HG02938 (cell line): ENCODE measurements around the gene PLK5.
"Not testable (repeated sequence)": the region's sequence is repeated elsewhere in the genome, so short reads cannot be mapped to it uniquely, and the experiment has no call there.

Experiments used
- ATAC-seq: cut with Tn5 transposase; IDR thresholded peaks from one replicate; pipeline ENCODE4 v1.9.1; 2021; ENCODE audit warnings: mild to moderate bottlenecking, moderate library complexity; ENCODE audit not compliant: unreplicated experiment

Gene PLK5

DNA sequence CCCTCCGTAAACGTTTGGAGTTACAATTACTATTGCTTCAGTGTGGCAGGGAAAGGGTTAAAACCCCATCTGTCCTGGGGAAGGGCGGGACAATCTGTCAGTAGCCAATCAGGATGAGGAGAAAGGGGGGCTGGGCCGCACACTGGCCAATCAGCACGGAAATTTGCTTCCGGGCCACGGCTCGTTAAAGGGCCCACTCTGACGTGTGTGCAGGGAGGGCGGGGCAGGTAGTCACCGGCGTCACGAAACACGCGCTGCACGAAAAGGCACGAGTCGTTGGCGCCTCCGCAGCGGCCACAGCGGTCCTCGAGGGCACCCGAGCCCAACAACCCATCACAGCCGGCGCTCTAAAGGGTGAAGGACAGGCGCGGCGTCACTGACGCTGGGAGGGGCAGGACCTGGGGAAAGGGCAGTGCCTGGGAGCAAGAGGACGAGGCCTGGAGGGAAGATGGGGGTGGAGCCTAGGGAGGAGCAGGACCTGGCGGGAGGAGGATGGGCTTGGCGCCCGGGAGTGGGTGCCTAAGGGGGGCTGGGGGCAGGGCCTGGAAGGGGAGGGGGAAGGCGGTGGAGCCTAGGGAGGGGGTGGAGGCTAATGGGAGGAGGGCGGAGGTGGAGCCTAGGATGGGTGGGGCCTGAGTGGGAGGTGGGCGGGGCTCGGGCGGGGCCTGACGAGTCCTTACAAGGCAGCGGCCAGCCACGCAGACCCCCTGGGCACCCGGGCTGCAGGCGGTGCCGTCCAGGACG lies 15.9 kb upstream of the PLK5 start:
- ATAC-seq: peak; percentile 51

DNA sequence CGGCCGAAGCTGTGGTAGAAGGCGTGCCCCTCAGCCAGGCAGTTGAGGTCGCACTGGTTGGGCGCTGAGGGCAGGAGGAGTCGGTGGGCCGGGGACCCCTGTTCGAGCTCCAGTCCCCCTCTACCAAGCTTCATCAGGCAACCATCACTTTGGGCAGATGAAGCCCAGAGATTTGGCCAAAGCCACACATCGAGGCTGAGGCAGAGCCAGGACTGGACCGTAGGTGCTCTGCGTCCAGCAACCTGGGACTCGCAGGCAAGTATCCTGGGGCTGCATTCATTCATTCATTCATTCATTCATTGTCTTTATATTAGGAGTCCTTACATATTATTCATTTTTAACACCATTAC lies 15.4 kb upstream of the PLK5 start:
- ATAC-seq: no peak

DNA sequence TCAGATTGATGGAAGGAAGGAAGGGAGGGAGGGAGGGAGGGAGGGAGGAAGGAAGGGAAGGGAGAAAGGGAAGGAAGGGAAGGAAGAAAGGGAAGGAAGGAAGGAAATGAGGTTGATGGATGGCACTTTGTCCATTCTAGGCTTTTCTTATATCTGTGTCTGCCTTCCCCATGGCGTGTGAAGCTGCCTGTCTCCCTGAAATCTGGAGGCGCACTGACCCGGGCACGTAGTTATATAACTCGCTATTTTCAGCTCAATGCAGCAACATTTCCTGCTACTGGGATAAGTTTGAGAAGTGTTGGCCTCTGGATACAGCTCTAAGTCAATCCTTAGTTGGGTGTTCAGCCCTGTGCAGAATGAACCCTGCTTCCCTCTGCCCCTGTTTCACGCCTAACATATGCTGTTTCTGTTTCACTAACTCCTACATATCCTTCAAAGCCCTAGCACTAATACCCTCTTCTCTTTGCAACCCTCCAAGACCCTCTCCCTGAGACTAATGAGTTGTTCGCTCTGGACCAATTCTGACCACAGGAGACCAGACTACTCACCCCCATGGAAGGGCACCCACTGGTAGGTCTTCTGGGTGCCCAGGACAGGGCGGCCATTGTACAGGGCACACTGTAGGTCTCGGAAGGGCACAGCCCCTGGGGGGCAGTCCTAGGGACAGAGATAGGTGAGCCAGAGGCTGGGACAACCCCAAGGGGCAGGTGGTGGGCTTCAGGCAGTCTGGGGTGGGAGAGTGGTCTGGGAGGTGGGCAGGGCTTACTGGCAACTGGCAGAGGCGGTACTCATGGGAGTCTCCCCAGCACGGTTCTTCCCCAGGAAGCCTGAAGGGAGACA lies 14.1 kb upstream of the PLK5 start:
- no peak for ATAC-seq

DNA sequence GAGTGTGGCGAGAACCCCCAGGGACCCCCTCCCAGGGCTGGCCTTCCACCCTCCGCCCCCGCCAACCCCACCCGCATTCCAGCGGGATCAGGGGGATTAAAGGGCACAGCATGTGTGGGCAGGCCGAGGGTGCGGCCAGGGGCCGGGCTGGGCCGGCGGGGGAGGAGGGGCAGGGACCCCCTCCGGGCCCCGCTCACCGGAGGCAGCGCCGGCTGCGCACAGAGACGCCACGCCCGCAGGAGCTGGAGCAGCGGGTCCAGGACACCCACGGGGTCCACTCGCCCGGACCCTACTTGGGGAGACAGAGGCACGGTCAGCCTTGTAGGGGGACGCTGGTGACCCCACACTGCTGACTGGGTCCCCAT lies 13.5 kb upstream of the PLK5 start:
- no peak for ATAC-seq

DNA sequence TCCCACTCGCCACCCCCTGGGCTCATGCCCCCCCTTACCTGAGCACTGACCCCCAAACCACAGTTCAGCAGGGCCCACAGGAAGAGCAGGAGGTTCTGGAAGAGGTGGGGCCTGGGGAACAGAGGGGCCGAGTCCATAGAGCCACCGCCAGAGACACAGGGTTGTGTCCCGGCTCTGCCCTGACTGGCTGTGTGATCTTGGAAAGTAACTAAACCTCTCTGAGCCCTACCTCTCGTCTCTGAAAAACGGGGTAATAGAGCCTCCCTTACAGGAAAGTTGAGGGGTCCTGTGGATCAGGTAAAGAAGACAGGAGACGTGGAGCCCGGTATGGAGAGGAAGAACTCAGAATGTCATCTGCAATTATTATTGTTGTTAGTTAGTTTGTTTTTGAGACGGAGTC lies 13.1 kb upstream of the PLK5 start:
- ATAC-seq: no peak

DNA sequence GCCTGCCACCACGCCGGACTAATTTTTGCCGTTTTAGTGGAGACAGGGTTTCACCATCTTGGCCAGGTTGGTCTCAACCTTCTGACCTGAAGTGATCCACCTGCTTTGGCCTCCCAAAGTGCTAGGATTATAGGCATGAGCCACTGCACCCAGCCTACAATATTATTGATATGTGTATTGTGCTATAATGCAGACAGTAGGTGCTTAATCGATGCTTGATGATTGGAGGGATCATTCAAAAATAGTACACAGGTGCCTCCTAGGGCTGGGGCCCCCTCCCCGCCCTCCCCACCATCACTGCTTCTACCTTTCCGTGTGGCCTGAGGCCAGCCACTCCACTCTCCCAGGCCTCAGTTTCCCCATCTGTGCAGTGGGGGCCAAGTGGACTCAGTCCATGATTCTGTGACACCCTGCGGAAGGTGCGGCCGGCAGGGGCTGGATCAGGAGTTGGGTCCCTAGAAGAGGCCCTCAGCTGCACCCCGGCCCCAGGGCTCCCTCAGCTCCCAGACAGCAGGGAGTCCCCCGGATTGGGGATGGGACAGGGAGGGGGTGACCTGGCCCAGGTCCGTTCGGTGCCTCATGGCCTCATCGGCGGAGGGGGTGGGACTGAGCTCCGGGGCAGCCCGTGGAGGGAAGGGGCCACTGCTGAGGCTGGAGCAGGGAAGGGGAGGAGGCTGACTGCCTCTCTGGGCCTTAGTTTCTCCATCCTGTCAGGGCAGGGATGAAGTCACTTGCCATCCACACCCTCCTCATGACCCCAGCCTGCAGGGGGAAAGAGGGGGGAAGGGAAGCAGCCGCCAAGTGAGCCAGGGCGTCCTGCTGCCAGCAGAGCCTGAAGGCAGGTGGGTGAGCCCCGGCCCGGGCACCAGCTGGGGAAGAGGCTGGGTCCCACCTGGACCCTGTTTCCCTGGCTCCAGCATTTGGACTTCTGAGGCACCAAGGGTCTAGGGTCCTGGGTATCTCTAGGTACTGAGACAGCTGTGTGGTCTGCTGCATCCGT lies 12.3 kb upstream of the PLK5 start:
- no peak for ATAC-seq

DNA sequence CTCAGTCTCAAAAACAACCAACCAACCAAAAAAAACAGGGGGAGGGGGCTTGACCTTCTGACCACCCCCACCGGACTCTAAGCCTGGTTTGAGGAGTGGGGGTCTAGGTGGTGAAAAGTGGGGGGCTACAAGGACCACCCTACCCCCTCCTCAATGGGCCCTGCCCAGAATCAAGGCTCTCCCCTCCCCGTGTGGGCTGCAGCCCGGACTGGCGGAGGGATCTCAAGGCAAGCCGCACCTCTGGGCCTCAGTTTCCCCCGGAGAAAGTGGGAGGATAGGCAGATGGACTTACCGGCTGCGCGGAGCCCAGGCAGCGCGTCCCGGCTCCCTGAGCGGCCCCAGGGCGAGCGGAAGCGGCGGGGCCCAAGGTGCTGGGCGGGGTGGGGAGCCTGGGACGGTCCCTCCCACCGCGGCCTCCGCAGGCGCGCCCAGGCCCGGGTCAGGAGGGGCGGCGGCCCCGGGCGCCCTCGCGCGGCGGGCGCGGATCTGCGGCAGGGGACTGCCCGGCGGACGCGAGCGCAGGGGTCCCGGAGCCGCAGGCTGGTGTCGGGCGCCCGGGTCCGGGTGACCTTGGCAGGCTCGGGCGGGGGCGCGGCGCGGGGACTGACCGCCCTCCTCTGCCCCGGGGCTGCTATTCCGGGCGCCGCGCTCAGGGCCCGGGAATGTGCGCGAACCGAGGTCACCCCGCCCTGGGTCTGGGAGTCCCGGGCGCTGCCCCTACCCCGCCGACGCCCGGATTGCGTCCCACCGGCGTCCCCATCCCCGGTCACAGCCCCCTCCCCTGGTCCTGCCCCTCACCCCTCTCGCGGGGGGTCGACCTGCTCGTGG lies 11.0 kb upstream of the PLK5 start, which contains the start of gene ADAMTSL5:
ADAMTSL5 (minus strand) TSS at position 349 of the 828 bp plus-strand sequence. CDS start 2,076 bp downstream, outside the sequence.
- ATAC-seq: no peak

DNA sequence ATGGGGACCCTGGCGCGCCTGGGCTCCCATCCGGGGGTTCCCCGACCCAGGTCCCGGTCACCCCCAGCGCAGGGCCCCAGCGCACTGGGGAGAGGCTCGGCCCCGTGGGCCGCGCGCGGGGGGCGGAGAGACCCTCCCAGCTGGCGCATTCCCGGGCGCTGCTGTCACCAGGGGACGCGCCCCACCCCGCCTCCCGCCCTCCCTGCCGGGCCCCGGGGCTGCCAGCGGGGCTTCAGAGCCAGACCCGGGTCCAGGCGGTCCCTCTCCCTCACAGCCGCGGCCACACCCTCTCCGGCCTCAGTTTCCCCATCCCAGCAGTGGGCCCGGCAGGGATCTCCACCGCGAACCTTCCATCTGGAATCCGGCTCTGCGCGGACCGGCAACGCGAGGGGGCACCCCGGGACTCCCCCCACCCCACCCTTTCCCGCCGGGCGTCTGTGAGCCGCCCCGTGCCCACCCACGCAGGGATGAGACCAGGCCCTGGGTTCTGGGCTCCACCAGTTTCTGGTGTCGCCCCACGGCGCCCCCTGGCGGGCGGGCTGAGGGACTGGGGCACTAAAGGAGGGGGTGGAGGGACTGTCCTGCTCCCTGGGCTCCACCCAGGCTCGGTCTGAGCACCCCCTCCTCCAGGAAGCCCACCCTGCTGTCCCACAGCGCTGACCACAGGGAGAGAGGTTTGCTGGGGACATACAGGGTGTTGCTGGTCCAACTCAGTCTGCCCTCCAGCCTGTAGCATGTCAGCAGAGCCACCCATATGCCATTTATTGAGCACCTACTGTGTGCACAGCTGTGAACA lies 10.2 kb upstream of the PLK5 start:
- ATAC-seq: no peak

DNA sequence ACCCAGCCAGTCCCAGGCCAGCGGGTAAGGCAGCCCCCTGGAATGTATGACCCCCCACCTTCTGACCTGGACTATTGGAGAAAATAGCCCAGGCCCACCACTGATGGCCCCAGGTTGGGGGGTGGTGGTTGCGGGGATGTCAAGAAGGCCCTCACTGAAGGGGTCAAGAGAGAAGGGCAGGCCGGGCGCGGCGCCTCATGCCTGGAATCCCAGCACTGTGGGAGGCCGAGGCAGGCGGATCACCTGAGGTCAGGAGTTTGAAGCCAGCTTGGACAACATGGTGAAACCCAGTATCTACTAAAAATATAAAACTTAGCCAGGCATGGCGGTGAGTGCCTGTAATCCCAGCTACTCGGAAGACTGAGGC lies 9.6 kb upstream of the PLK5 start:
- no peak for ATAC-seq

DNA sequence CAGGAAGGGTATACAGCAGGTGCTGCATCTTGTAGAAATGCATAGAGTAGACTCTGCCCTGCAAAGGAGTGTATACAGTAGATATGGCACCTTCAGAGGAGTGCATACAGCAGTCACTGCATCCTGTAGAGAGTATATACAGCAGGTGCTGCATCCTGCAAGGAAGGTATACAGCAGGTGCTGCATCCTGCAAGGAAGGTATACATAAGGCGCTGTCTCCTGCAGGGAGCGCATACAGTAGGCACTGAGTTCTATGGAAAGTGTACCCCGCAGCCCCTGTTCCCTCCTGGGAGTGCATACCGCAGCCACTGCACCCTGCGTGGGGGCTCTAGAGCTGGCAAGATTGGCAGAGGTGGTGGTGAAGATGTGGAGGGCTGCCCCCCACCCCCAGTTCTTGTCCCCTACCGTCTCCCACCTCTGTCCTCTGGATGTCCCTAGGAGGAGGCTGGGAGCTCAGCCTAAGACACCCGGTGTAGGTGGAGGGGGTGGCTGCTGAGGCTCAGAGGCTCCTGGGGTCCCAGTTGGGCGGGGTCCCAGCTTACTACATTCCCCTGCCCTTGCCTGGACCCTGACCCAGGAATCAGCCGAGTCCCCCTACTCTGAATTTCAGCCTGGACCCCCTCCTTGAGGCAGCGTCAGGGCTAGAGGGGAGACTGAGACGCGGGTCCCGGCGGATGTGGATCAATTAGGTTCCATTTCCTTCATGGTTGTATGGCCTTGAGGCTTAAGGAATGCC lies 8.7 kb upstream of the PLK5 start:
- ATAC-seq: no peak

DNA sequence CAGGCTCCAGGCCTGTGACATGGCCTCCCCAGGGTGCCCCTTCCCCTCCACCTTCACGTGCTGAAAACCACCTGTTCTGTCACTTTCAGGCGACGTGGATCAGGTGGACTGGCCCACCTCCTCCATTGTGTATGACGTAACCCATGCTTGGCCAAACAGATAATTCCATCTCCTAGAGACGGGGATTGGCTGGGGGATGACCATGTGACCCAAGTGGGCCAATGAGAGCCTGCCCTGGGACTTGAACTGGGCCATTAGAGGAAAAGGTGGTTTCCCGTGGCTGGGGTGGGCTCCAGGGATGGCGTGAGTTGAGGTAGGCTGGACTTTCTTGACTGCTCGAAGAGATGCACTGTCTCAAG lies 7.5 kb upstream of the PLK5 start:
- ATAC-seq: no peak

DNA sequence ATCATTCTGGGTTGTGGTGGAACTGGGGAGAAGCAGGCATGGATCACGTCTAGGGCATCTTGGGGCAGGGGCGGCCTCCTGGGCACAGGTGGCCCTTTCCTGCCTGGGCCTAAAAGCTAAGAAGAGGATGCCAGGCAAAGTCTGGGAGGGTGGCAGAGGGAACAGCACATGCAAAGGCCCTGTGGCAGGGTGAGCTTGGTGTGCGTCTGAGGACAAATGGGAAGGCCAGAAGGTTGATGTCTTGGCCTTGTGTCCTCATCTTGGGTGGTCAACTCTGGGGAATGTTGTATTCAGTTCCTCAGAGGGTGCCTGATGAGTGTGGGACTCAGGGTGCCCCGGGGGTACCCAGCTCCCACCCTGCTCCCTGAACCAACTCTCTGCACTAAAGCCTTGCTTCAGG lies 5.4 kb upstream of the PLK5 start:
- no peak for ATAC-seq

DNA sequence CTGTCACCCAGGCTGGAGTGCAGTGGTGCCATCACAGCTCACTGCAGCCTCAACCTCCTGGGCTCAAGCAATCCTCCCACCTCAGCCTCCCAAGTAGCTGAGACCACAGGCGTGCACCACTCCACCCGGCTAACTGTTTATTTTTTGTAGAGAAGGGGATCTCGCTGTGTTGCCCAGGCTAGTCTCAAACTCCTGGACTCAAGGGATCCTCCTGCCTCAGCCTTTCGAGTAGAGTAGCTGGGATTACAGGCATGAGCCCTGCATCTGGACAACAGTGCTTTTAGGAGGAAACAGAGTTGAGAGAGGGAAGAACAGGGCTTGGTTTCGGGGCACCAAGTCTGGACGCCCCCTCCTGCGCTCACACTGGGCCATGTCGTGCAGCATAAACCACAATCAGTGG lies 4.1 kb upstream of the PLK5 start:
- not testable (repeated sequence) for ATAC-seq

DNA sequence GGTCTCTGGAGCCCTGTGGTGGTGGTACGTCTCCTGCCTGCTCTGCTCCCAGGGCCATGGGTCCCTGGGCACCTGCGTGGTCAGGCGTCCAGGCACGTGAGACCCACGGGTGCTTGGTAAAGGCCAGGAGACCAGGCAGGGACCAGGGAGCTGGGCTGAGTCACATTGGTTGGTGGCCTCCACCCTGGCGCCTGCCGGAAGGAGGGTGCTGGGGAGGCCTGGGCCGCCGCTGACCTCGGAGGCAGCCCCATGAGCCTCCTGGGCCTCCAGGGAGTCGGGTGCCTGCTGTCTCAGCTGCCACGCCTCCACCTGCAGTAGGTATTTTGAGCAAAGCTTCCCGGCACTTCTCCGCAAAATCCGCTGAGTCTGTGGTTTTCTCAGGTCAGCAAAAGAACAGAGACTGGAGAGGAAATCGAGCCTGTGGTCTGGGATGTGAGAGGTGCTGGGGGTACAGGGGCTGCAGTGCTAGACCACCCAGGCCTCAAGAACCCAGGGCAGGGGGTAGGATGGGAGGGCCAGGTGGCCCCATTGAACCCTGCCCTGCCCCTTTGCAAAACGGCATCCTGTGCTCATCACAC lies 3.6 kb upstream of the PLK5 start:
- no peak for ATAC-seq

DNA sequence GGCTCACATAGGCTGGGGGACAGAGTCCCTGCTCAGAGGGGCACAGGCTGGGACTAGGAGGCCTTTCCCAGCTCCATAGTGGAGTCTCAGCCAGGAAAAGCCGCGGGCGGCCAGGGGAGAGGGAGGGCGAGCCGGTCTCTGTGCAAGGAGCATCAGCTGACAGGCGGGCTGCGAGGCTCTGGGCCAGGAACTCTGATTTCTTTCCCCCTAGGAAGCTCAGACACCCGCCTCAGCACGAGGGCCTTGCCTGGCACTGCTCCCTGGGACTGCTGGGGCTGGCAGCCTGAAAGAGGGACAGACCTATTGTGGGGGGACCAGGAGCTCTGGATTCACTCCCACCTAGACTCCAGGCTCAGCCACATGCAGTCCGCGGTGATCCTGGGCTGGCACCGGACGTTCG lies 2.2 kb upstream of the PLK5 start:
- ATAC-seq: no peak

DNA sequence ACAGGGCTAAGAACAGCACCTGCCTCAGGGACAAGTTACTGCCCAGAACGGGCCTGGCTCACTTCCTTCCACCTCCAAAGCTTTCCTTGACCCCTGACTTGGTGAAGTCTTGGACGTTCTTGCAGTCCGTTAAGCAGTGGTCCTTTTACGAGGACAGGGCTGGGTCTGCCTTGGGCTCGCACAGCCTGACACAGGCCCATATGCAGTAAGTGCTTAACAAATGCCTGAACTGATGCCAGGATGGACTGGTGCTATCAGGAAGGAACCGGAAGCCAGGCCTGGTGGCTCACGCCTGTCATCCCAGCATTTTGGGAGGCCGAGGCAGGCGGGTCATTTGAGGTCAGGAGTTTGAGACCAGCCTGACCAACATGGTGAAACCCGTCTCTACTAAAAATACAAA lies 1.8 kb upstream of the PLK5 start:
- no peak for ATAC-seq

DNA sequence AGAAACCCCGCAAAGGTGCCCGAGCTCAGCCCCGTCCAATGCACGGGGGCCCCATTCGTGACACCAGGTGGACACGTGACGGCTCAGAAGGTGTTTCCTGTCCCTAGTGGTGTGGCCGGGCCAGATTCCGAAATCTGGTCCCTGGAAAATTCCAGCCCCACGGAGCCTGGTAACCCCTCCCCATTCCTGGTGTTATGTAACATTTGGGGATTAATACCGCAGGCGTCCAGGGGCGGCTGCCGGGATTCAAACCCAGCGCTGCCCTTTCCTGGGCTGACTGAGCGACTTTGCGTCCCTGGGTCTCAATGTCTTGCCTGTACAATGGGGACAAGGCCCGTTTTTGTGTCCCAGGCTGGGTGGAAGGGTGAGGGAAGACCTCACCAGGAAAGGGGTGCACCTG lies 1.0 kb upstream of the PLK5 start:
- no peak for ATAC-seq

DNA sequence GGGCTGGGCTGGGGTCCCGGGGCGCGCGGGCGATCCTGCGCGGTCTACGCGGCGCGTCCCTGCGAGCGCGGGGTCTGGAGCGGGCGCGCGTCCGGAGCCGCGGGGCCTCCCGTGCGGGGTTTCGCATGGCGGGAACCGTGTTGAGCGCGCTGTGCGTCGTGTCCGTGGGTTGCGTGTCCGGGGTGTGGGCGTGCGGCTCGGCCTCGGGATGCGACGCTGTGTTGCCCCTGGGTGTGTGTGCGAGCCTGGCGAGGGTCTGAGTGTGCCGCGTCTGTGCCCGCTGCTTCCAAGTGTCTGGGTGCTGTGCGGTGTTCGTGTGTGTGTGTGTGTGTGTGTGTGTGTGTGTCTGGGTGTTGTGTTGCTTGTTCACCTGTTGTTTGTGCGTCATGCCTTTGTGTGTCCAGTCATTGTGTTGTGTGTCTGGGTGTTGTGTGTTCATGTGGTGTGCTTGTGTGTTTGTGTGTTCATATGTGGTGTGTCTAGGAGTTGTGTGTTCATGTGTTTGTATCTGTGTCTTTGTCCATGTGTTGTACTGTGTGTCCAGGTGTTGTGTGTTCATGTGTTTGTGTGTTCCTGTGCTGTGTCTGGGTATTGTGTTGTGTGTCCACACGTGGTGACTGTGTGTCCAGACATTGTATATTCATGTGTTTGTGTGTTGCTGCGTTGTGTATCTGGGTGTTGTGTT lies 552 bp downstream of the PLK5 start:
- ATAC-seq: no peak
